SHP77 treated with DMSO at 0.1 percent for 48 hours (cell line): ENCODE results near the gene SPATA13.

Experiments used
- DNase-seq: peaks from one replicate; lab custom pipeline; 2025; lab: John Stamatoyannopoulos, UW

SPATA13 gene

DNA sequence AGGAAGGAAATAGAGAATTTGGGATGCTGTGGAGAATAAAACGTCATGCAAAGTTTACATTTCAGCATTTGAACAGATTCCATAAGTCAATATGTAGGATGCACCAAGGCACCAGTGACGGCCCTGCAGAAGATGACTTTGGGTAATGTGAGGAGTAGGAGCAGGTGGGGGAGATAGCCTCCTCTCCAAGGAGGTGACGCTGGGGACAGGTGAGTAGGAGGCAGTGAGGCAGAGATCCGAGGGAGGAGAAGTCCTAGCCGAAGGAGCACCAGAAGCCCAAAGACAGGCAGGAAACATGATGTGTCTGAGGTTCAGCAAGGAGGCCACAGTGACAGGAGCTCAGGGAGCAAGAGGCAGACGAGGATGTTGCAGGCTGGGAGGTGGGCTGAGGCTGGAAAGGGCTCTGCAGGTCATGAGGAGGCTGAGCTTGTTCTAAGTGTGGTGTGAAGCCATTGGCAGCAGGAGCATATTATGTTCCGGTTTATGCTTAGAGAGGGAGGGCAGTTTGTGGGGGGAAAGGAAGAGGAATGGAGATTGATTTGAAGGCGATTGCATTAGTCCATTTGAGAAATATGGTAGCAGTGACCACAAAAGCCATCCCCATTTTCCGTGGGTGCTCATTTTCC lies 93.1 kb downstream of the SPATA13 start:
- no peak for DNase-seq

DNA sequence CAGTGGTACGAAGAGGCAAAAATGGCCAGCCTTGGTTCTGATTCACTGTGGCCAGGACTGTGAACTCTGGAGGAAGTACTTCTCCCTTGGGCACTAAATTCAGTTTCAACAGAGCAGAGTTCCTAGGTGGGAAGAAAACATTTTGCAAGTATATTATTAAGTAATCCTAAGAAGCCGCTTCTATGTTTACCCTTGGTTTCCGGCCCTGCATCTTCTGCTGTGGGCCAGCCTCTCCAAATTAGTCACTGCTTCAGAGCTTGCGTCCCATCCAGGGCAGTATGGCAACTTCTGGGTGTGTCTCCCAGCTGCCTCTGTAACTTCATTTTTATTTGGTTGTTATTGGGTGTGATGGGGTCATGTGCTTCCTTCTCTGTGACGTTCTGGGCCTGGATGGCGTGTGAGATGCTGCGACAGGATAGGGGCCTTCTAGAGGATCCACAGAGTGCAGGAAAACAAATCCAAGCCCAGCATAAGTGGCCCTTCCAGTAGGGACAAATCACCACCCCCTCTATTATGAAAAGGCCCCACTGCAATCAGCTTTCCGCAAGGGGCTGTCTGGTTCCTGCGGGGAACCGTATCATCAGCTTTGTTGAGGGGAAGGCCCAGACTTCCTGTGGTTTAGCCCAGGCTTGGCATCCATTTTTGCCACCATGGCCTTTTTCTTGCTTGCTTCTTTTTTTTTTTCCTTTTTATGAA lies 93.8 kb downstream of the SPATA13 start:
- no peak for DNase-seq

DNA sequence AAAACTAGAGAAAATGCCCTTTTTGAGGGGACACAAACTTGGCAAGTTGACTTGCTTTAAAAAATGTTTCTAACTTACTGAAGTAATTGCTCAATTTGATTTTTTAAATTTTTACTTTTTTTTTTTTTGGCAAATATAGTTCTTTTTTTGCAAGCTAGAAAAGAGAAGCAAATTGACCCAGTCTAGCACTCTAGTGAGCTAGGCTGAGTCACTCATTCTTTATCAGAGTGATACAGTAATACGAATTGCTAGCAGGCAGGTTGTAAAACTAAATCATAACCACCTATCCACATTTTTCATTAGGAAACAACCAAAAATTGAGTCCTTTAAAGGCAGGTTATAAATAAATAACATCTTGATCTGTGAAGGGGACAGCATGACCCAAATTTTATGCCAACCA lies 97.0 kb downstream of the SPATA13 start:
- DNase-seq = no peak

DNA sequence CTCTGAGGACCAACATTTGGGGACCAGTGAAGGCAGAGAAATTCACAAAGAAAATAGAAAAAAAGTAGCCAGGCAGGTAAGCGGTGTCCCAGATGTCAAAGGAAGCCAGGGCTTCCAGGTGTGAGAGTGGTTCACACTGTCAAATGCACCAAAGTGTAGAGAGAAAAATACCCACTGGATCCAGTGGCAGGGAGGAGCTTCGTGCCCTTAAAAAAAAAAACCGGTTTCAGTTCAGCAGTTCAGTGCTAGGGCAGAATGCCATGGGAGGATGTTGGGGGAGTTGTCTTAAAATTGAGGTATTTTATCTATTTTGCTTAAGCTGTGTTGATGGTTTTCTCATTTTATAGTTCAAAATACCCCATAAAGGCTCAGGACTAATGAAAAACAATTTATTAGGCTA lies 101.0 kb downstream of the SPATA13 start:
- no peak for DNase-seq

DNA sequence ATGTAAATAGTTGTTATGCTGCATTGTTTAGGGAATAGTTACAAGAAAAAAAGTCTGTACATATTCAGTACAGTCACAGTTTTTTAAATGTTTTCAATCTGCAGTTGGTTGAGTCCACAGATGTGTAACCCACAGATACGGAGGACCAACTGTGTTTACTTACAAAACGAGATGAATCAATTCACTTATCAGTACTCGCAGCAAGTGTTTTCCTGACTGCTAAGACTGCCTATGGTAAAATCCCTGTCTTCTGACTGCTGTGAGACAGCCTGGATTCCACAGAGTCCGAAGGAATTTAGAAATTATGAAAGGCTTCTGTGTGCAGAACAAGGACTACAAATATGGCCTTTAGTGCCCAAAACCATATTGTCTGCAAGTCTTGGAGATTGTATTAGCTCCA lies 103.1 kb downstream of the SPATA13 start:
- DNase-seq = no peak

DNA sequence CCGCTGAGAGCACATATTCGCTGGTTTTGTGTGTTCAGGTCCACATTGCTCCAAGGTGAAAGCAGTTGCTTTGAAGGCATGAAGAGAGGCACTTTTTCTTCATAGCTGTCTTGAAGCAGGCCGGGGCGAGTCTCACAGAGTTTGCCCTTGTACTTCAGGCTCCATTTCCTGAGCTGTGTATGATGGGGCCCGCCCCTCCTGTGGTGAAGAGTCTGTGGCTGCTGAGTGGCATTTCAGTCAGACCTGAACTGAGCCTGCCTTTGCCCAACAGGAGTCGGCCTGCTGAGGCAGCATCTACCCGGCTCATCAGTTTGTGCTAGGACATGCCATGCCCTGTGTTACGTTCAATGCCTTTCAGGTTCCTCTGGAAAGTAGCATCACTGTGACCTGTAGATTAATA lies 104.5 kb downstream of the SPATA13 start:
- no peak for DNase-seq

DNA sequence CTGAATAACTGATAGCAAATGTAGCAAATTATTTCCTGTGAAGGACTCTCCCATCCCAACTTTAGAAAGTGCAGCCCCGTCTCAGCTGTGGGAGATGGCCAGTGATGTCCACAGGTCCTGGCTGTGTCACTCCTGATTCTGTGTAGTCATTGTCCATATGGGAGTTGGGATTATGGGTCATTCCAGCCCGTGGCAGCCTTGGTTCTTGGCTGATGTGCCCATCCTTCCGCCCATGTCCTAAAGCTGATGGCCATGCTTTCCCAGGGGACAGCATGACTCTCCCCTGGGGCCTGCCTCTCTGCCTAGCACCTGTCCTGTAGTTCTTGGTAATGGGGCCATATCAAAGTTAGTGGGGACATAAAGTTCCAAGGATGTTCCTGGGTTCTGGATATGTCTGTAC lies 104.9 kb downstream of the SPATA13 start:
- DNase-seq = no peak

DNA sequence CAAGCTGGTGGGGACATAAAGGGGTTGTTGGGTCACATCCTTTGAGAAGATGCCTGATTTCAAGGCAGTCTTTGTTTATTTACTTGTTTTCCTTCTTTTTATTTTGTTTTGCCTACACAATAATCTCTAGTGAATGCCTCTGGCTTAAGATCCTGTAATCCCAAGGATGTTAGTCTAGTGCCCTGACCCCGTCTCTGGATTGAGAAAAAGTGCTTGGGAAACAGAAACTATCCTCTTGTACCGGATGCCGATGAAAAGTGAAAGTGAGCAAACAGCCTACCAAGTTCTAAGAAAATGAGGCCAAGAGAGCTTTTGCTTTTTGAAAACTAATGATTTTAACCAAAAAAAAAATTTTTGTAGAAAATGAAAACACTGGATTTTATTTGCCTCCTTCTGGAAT lies 106.8 kb downstream of the SPATA13 start:
- DNase-seq = no peak

DNA sequence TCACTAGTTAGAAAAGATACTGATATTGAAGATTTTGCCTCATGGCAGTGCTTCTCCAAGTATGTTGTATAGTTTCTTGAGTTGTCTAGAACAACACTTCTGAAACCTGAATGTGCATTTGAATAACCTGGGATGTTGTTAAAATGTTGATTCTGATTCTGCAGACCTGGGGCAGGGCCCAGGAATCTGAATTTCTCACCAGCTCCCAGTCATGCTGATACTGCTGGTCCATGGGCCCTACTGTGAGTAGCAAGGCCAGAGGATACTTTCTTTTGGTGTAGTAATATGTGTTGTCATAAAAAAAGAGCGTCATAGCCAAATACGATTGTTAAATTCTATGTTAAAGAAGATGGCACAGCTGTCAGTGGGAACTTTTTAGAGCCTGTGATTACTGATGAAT lies 107.3 kb downstream of the SPATA13 start:
- DNase-seq = no peak

DNA sequence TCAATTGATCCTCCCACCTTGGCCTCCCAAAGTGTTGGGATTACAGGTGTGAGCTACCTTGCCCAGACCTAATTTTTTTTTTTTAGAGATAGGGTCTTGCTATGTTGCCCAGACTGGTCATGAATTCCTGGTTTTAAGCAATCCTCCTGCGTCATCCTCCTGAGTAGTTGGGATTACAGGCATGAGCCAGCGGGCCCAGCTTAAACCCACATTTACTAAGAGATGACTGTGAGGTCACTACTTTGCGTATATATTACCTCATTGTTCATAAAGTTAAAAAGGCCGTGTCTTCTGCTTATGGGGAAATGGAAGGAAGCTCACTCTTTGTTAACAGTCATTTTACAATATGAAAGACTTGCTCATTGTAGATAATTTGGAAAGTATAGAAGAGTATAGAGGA lies 109.3 kb downstream of the SPATA13 start:
- no peak for DNase-seq

DNA sequence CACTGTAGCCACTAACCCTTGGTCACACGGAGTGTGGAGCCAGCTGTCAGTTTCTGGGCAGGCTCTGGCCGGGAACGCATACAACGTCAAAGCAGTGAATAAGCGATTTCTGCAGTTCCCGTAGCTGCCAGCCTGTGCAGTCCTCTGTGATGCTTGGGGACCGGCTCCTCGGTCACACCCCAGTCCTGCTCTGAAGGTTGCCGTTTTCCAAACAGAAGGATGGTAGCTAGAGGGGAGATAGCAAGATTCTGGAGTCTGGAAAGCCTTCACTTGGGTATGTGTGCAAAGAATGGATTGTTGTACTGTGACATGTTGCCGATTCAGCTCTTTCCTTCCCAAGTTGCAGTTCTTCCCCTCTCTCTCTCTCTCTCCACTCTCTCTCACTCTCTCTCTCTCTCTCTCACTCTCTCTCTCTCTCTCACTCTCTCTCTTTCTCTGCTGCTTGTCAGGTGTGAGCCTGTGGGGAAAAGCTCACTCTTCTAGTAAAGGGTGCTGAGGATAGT lies 110.2 kb downstream of the SPATA13 start:
- DNase-seq = no peak

DNA sequence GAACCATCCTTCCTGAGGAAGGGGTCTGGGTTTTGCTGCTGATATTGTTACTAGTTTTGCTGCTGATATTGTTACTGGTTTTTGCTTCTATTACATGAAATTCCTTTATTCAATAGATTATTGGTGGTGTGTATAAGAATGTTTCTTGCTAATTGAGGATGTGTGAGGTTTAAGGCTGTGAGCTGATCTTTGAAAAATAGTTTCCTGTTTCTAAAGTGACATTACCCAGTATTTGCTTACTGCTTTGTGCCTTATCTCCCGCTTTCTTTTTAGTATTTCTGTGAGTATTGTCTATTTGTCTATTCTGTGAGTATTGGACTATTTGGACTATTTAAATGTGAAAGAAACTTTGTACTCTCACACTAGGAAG lies 110.7 kb downstream of the SPATA13 start:
- DNase-seq = no peak

DNA sequence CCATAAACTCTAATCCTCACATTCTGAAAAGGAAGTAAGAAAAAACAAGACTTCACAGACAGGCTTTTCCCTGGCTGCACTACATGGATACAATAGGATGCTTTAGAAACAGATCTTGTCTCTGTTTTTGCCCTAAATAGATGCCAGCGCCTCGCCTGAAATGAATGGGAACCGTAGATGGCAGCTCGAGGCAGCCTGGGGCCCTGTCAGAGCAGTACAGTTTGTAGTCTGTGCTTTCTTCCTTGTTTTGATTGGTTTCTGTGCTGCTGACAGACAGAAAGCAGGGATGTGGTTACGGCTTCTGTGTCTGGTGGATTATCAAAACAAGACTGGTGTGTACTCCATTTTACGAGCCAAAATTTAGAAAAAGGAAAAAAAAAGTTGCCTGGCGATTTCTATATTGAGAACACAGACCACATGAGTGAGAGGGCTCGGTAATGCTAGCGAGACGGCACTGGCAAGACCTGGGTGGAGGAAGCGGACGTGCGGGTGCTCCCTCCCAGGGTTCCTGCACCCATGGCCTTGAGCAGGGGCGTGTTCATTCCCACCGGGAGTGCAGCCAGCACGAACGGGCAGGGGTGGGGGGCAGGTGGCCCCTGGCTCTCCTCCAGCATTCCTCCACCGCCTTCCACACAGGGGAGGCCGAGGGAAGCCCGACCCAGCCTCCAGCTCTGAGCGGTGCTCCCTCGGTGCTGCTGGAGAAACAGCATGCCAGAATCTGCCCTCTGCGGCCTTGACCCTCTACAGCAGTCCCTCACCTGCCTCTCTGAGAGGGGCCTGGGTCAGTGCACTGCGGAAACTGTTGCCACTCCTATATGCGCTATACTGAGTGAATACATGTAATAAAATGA lies 111.3 kb downstream of the SPATA13 start:
- DNase-seq = no peak

DNA sequence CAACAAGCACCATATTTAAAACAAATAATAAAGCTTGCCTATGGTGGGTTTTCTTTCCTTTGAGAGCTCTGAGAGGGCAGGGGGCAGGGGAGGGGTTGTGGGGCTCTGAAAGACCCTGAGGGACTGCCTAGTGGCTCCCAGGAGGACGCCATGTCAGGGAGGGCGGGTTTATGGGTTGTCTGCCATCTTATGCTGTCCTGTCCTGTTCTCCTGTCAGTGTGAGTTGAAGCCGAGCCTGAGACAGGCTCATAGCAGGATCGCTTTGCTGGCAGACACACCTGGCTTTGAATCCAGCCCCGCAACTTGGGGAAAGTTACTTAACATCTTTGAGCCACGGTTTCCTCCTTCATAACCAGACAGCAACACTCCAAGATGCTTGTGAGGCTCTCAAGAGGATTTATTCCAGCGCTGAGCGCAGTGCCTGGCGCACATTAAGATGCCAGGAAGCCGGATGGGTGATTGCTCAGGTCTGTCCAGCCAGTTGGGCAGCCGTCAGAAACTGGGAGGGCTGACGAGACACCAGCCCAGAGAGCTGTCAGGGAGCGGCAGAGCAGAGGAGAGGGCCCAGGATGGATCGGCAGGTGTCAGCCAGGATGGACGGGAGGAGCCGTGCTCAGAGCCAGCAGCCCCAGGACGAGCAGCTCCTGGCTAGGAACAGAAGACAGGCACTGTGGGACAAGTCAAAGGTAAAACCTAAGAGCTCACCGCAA lies 112.1 kb downstream of the SPATA13 start:
- no peak for DNase-seq

DNA sequence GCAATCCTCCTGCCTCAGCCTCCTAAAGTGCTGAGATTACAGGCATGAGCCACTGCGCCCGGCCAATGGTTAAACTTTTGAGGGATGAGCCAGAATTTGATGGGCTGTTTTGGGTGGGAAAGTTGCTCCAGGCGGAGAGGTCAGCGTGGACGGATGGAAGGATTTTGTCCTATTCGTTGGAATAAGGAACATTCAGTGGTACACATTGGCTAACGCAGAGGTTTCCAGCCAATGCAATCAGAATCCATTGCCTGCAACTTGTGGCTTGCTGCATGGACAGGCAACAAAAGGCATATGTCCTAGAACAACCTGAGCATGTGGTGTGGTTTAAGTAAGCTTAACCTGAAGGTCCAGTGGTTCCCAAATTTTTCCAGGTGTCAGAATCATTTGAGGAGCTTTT lies 113.4 kb downstream of the SPATA13 start:
- no peak for DNase-seq

DNA sequence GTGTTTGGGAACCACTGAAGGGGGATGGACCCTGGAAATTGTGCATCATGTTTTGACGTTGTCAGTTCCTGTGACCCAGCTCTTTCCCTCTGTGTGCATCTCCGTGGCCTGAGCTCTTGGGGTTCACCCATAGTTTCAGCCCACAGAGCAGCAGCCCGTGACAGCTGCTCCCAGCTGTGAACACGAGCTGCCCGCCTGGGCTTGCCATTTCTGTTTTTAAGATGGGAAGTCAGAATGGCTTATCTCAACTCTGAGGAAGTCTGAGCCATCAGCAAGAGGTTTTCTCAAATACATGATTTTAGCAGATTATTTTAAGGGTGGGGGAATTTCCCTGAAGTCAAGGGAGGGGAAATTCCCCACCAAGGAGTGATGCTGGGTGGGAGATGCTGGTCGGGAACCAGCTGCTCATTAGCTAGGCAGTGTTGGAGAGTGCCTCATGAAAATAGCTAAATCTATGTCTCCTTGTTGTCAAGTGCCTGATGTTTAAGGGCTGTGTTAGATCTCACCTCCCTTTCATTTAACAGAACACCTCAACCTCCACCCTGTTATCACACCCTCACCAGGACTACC lies 114.0 kb downstream of the SPATA13 start:
- DNase-seq = no peak

DNA sequence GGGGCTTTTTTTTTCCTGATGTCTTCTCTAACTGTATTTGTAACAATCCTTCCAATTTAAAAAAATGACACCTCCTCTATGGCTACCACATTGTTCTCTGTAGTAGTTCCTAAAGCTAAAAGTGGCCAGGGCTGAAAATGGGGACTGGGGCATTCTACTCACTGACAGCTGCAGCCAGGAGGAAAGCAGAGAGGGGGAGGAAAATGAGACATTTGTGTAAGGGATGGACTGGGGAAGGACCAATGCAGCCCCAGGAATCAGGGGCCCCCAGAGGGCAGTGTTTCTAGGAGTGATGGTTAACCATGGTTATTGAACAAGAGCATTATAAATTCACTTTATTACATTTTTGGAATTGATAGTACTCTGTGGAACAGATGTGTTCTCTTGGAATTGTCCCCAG lies 114.5 kb downstream of the SPATA13 start:
- no peak for DNase-seq

DNA sequence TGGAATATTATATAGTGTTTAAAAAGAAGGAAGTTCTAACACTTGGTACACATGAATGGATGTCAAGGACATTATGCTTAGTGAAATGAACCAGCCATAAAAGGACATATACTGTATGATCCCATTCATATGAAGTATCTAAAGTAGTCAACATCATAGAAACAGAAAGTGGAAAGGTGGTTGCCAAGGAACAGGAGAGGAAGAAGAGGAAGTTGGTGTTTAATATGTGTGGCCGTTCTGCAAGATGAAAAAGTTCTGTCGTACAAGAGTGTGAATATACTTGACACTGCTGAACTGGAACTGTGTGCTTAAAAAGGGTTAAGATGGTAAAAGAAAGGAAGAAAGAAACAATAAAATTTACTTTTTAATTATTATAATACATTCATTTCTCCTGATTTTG lies 115.8 kb downstream of the SPATA13 start:
- no peak for DNase-seq

DNA sequence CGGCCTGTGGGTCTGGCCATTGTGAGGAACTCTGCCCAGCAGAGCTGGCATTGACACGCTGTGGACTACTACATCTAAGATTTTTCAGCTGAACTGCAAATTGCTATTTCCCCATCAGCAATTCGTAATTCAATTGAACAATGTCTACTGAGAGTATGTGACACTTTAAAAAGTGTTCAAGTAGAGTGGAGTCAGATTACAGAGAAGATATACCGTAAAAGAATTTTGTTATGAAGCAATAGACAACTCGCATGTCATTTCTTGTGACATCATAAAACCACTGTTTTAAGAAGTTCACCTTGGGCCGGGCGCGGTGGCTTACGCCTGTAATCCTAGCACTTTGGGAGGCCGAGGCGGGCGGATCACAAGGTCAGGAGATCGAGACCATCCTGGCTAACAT lies 116.3 kb downstream of the SPATA13 start:
- DNase-seq = no peak

DNA sequence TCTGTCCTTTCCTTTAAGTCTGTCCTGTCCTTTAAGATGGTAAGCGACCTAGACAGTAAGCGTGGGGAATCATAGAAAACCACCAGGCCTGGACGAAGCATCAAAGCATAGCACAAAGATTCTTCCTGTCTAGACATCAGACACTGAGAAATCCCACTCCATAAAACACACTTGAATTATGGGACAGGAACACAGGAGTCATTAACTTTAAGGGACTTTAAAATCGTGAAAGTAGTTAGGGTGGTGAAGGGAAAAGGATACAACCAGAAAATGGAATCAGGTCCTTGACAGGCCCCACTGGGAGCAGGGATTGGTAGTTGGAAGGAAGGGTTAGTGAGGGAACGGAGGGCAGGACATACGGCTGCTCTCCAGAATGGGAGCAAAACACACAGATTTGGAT lies 117.2 kb downstream of the SPATA13 start:
- no peak for DNase-seq

DNA sequence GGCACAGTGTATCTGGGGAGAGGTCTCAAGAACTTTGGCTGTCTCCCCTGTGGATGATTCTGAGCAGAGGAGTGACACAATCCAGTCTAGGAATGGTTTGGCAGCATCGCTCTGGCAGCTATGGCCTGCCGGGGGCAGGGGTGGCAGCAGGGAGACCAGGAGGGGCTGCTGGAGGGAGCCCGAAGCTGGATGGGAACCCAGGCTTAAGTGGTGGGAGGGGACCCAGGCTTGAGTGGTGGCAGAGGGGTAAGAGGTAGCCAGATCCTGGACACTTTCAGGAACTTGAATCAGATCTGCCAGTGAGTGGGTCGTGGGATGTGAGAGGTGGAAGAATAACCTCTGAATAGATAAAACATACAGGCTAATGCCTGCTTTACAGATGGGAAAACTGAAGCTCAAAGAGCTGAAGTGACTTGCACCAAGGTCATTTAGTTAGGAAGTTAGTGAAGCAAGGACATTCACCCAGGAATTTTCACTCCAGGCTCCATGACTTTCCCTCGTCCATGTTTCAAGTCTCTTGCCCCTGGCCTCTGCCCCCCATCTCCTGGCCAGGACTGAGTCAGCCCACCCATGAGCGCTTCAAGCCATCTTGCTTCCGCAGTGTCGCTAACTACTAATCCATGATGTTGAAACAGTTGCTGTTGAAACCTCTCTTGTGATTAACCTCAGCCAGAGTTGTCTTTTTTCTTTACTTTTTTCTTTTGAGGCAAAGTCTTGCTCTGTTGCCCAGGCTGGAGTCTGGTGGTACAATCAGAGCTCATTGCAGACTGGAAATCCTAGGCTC lies 119.0 kb downstream of the SPATA13 start:
- DNase-seq = no peak
